Mammary epithelial cell (primary cell): ENCODE measurements around the gene TBC1D8.

Source experiments
- CTCF ChIP-seq, 2 donors: IDR thresholded peaks in 1 of 2; conservative IDR thresholded peaks in 1 of 2; 2 replicates each; pipeline ENCODE4 v1.5.1; 2011 to 2012; ENCODE audit warnings: inconsistent platforms in 2 of 2, low read length in 2 of 2, mild to moderate bottlenecking in 2 of 2, control low read depth in 1 of 2, low read depth in 1 of 2; ENCODE audit not compliant: insufficient read depth in 1 of 2; ENCODE audit errors: extremely low read depth in 1 of 2
- EZH2 ChIP-seq: IDR thresholded peaks from 2 replicates; pipeline ENCODE4 v1.6.1; 2012; ENCODE audit warnings: low read length, inconsistent platforms, borderline replicate concordance

- TF ChIP-seq CTCF (conservative IDR thresholded peaks at IDR 0.05 in 1 of 2, IDR thresholded peaks at IDR 0.05 in 1 of 2; ENCODE audit: extremely low read depth in 1 of 2, insufficient read depth in 1 of 2, low read depth in 1 of 2, low read length in 2 of 2) (no peak), EZH2 (no peak)
Observed at GRCh38 chr2:101120124-101120996, 30.8 kb downstream of the TBC1D8 start.
